GM13977 (cell line): ENCODE data around the gene RASL11B.

Source experiments
- DNase-seq: peaks from one replicate; pipeline ENCODE4 v3.0.0; 2012; ENCODE audit warnings: low spot score
- CTCF ChIP-seq: IDR thresholded peaks from 2 replicates; pipeline ENCODE4 v1.5.1; 2012; ENCODE audit warnings: mild to moderate bottlenecking, control low read depth; ENCODE audit not compliant: insufficient read depth; ENCODE audit errors: extremely low read depth, missing control alignments
- in situ Hi-C: fragments of 300-500 bp; cut with MboI; formaldehyde crosslinking; loops from one replicate; pipeline ENCODE4 v1.12.0; 2022; ENCODE audit warnings: low sequenced_read_pairs, low pct_unique_long_range_greater_than_20kb, mixed read lengths, inconsistent platforms; ENCODE audit not compliant: unreplicated experiment

Gene RASL11B

GRCh38 chr4:52843351-52843750 is 18.8 kb upstream of the RASL11B start:
- DNase-seq: no peak
- in situ Hi-C loops: no loop called here

GRCh38 chr4:52843958-52844357 is 18.2 kb upstream of the RASL11B start:
- in situ Hi-C loops: no loop called here
- DNase-seq: no peak
- TF ChIP-seq CTCF: no peak

More at GRCh38 chr4:52843351-52843750, 18.8 kb upstream of the RASL11B start:
- TF ChIP-seq CTCF: no peak

- no peak for DNase-seq
- in situ Hi-C loops: no loop called here
- TF ChIP-seq CTCF: no peak
Observed at GRCh38 chr4:52844596-52844995, 17.5 kb upstream of the RASL11B start.

GRCh38 chr4:52846502-52846901 is 15.6 kb upstream of the RASL11B start:
- TF ChIP-seq CTCF: no peak
- no peak for DNase-seq
- in situ Hi-C loops: no loop called here

GRCh38 chr4:52848254-52848653 is 13.9 kb upstream of the RASL11B start:
- in situ Hi-C loops: no loop called here
- DNase-seq: no peak
- TF ChIP-seq CTCF: no peak

GRCh38 chr4:52850406-52851124 is 11.6 kb upstream of the RASL11B start:
- no peak for TF ChIP-seq CTCF
- in situ Hi-C loops: no loop called here
- DNase-seq: no peak
